HepG2 (cell line): ENCODE measurements around the gene CRTC2. TPM values are rescaled to one million over a fixed set of nuclear protein-coding genes. Genes with fewer than 3 reads are reported as not detected.

Source experiments
- ARNT2 ChIP-seq: sonication (generic); formaldehyde crosslinking; IDR thresholded peaks from 2 replicates; pipeline ENCODE4 v1.8.0; 2022; ENCODE audit warnings: mild to moderate bottlenecking, low read depth, missing genetic modification reagents, moderate library complexity
- BRCA1 ChIP-seq: sonication (generic); formaldehyde crosslinking; IDR thresholded peaks from 2 replicates; pipeline ENCODE4 v1.4.0; 2020; ENCODE audit warnings: missing genetic modification reagents
- CSRNP2 ChIP-seq: sonication (generic); formaldehyde crosslinking; conservative IDR thresholded peaks from 2 replicates; pipeline ENCODE4 v1.8.0; 2022; ENCODE audit warnings: low read depth, missing genetic modification reagents
- ELF1 ChIP-seq: sonication (generic); formaldehyde crosslinking; IDR thresholded peaks from 2 replicates; pipeline ENCODE4 v1.4.0; 2020; ENCODE audit warnings: missing genetic modification reagents
- ELK4 ChIP-seq: sonication (generic); formaldehyde crosslinking; IDR thresholded peaks from 2 replicates; pipeline ENCODE4 v1.9.0; 2021; ENCODE audit warnings: missing genetic modification reagents, borderline replicate concordance
- HNF4A ChIP-seq: sonication (generic); formaldehyde crosslinking; IDR thresholded peaks from 2 replicates; pipeline ENCODE4 v1.4.0; 2020; ENCODE audit warnings: missing genetic modification reagents
- JDP2 ChIP-seq: sonication (generic); formaldehyde crosslinking; IDR thresholded peaks from 2 replicates; pipeline ENCODE4 v1.8.1; 2022; ENCODE audit warnings: missing genetic modification reagents, borderline replicate concordance
- KAT8 ChIP-seq: IDR thresholded peaks from 2 replicates; pipeline ENCODE4 v1.6.1; 2016; ENCODE audit warnings: missing genetic modification reagents, missing compliant biosample characterization
- KDM3A ChIP-seq: IDR thresholded peaks from 2 replicates; pipeline ENCODE4 v1.6.1; 2018; ENCODE audit warnings: low read depth, missing compliant biosample characterization
- MAFF ChIP-seq: IDR thresholded peaks from 2 replicates; pipeline ENCODE4 v1.6.1; 2011; ENCODE audit warnings: low read depth, low read length, improper control_type of control experiment
- MTF1 ChIP-seq: sonication (generic); formaldehyde crosslinking; IDR thresholded peaks from 2 replicates; pipeline ENCODE4 v1.5.0; 2020; ENCODE audit warnings: missing genetic modification reagents
- NCOA1 ChIP-seq: sonication (generic); formaldehyde crosslinking; IDR thresholded peaks from 2 replicates; pipeline ENCODE4 v1.9.0; 2021; ENCODE audit warnings: missing genetic modification reagents
- NPAS2 ChIP-seq: sonication (generic); formaldehyde crosslinking; IDR thresholded peaks from 2 replicates; pipeline ENCODE4 v1.8.0; 2022; ENCODE audit warnings: mild to moderate bottlenecking, missing genetic modification reagents, borderline replicate concordance
- PREB ChIP-seq: sonication (generic); formaldehyde crosslinking; IDR thresholded peaks from 2 replicates; pipeline ENCODE4 v1.4.0; 2020; ENCODE audit warnings: missing genetic modification reagents
- TERF1 ChIP-seq: sonication (generic); formaldehyde crosslinking; IDR thresholded peaks from 2 replicates; pipeline ENCODE4 v1.8.0; 2022; ENCODE audit warnings: mild to moderate bottlenecking, missing genetic modification reagents, moderate library complexity
- U2AF2 ChIP-seq: fragments of 200-400 bp; formaldehyde crosslinking; IDR thresholded peaks from 2 replicates; pipeline ENCODE4 v1.6.1; 2017; ENCODE audit warnings: low read depth, mild to moderate bottlenecking, low read length
- ZNF10 ChIP-seq: sonication (generic); formaldehyde crosslinking; IDR thresholded peaks from 2 replicates; pipeline ENCODE4 v1.4.0; 2020; ENCODE audit warnings: mild to moderate bottlenecking, low read depth, missing genetic modification reagents, borderline replicate concordance
- ZNF180 ChIP-seq: sonication (generic); formaldehyde crosslinking; IDR thresholded peaks from 2 replicates; pipeline ENCODE4 v1.4.0; 2020; ENCODE audit warnings: low read depth, missing genetic modification reagents, borderline replicate concordance
- ZNF274 ChIP-seq: sonication (generic); formaldehyde crosslinking; IDR thresholded peaks from 2 replicates; pipeline ENCODE4 v1.5.1; 2020; ENCODE audit warnings: mild to moderate bottlenecking, missing genetic modification reagents
- ZNF354B ChIP-seq: sonication (generic); formaldehyde crosslinking; IDR thresholded peaks from 2 replicates; pipeline ENCODE4 v1.8.0; 2022; ENCODE audit warnings: mild to moderate bottlenecking, missing genetic modification reagents
- ZNF431 ChIP-seq: sonication (generic); formaldehyde crosslinking; IDR thresholded peaks from 2 replicates; pipeline ENCODE4 v1.9.0; 2022; ENCODE audit warnings: missing genetic modification reagents, low read depth, mild to moderate bottlenecking, borderline replicate concordance
- ZNF598 ChIP-seq: sonication (generic); formaldehyde crosslinking; IDR thresholded peaks from 2 replicates; pipeline ENCODE4 v1.5.1; 2020; ENCODE audit warnings: mild to moderate bottlenecking, missing genetic modification reagents, borderline replicate concordance
- ZNF607 ChIP-seq: sonication (generic); formaldehyde crosslinking; IDR thresholded peaks from 2 replicates; pipeline ENCODE4 v1.5.1; 2020; ENCODE audit warnings: missing genetic modification reagents, mild to moderate bottlenecking, borderline replicate concordance
- ZNF674 ChIP-seq: sonication (generic); formaldehyde crosslinking; IDR thresholded peaks from 2 replicates; pipeline ENCODE4 v1.5.0; 2020; ENCODE audit warnings: low read depth, mild to moderate bottlenecking, missing genetic modification reagents
- ZNF737 ChIP-seq: sonication (generic); formaldehyde crosslinking; IDR thresholded peaks from 2 replicates; pipeline ENCODE4 v1.5.0; 2020; ENCODE audit warnings: missing genetic modification reagents, mild to moderate bottlenecking, borderline replicate concordance
- ZSCAN29 ChIP-seq: sonication (generic); formaldehyde crosslinking; conservative IDR thresholded peaks from 2 replicates; pipeline ENCODE4 v1.4.0; 2020; ENCODE audit warnings: mild to moderate bottlenecking, missing genetic modification reagents
- polyA plus RNA-seq, 8 experiments: library from polyadenylated mRNA; depleted of rRNA in 3 of 8; stranded (reverse) in 7 of 8; unstranded in 1 of 8; fragments of >200 nt; fragmentation: Illumina TruSeq in 4 of 8; extraction: Trizol in 4 of 8; gene quantifications; 2 replicates each; pipeline versions ENCODE4 v1.2.1 to v1.2.3, GENCODE V29; 2011 to 2016; ENCODE audit warnings: low read depth in 4 of 8, missing spikeins in 1 of 8, mixed read lengths in 1 of 8; ENCODE audit not compliant: insufficient read depth in 1 of 8
- total RNA-seq, 5 experiments: library from RNA; depleted of rRNA; stranded (reverse); fragments of >200 nt; fragmentation: Illumina TruSeq; extraction: Trizol; gene quantifications; 2 replicates each; pipeline ENCODE4 v1.2.3, GENCODE V29; 2016; ENCODE audit warnings: low read depth in 1 of 5

The CRTC2 gene
- total and polyA plus RNA-seq, 2 of the 13 experiments (the other 11 are each of a cell fraction or from before 2014, with no cell fraction given): 6.1 to 26.7 TPM

GRCh38 chr1:153945795-153946621 lies 12.4 kb downstream of the CRTC2 start (continued):
- no peak for TF ChIP-seq CSRNP2
- TF ChIP-seq ARNT2 (CRISPR knock-in tag): peak; percentile 8; the same call in 1 of the 2 replicates
- no peak for TF ChIP-seq U2AF2
- 0 out of 2 replicates have a peak, but pooled peaks have one; percentile 75 for TF ChIP-seq TERF1
- TF ChIP-seq ZSCAN29: no peak
- no peak for TF ChIP-seq ZNF354B
- TF ChIP-seq ZNF274 (CRISPR knock-in tag): no peak
- no peak for TF ChIP-seq ZNF431 (CRISPR knock-in tag)
- TF ChIP-seq ZNF598 (CRISPR knock-in tag): 0 out of 2 replicates have a peak, but pooled peaks have one; percentile 24
- no peak for TF ChIP-seq MAFF
- TF ChIP-seq NPAS2: no peak
- no peak for TF ChIP-seq ELK4
- TF ChIP-seq ZNF10 (CRISPR knock-in tag): no peak
- TF ChIP-seq ZNF674 (CRISPR knock-in tag): no peak; the same call in 1 of the 2 replicates
- TF ChIP-seq ZNF607: peak; percentile 23; the same call in 1 of the 2 replicates
- TF ChIP-seq ELF1: 0 out of 2 replicates have a peak, but pooled peaks have one; percentile 31
- TF ChIP-seq ZNF180 (CRISPR knock-in tag): no peak
- no peak for TF ChIP-seq PREB (CRISPR knock-in tag)
- TF ChIP-seq NCOA1 (CRISPR knock-in tag): no peak
- peak; percentile 19; the same call in 1 of the 2 replicates for TF ChIP-seq KAT8 (CRISPR knock-in tag)
- no peak for TF ChIP-seq KDM3A (CRISPR knock-in tag)
- no peak for TF ChIP-seq HNF4A
- TF ChIP-seq MTF1 (CRISPR knock-in tag): no peak
- no peak for TF ChIP-seq ZNF737
- no peak for TF ChIP-seq BRCA1 (CRISPR knock-in tag)
- no peak for TF ChIP-seq JDP2 (CRISPR knock-in tag)
